Stomach (tissue), 9 donors: ENCODE measurements around the gene ST14. TPM values are rescaled to one million over a fixed set of nuclear protein-coding genes. Genes with fewer than 3 reads are reported as not detected.

Source experiments
- DNase-seq, 2 donors: peaks; one replicate each; pipeline versions ENCODE4 v3.0.0 to v3.0.0-alpha.2; 2013 to 2019
- H3K27ac ChIP-seq, 5 donors: fragments of 200-600 bp in 4 of 5; sonication (generic) in 4 of 5; one replicate each; pipeline ENCODE4 v1.5.1; 2013 to 2019; ENCODE audit warnings: mild to moderate bottlenecking in 1 of 5, moderate library complexity in 1 of 5
- H3K27me3 ChIP-seq, 3 donors: fragments of 200-600 bp; sonication (generic); one replicate each; pipeline ENCODE4 v1.5.1; 2017 to 2019; ENCODE audit warnings: mixed run types in 1 of 3
- H3K36me3 ChIP-seq, 4 donors: fragments of 200-600 bp; sonication (generic); 1 replicate in 3 of 4; 2 replicates in 1 of 4; pipeline ENCODE4 v1.5.1; 2016 to 2019
- H3K4me1 ChIP-seq, 4 donors: fragments of 200-600 bp; sonication (generic); one replicate each; pipeline ENCODE4 v1.5.1; 2016 to 2019
- H3K4me3 ChIP-seq, 4 donors: fragments of 200-600 bp; sonication (generic) in 3 of 4; one replicate each; pipeline ENCODE4 v1.5.1; 2016 to 2019; ENCODE audit warnings: mild to moderate bottlenecking in 1 of 4
- H3K9me3 ChIP-seq, 4 donors: fragments of 200-600 bp; sonication (generic); one replicate each; pipeline ENCODE4 v1.5.1; 2016 to 2019
- CTCF ChIP-seq, 7 experiments: fragments of 450-650 bp in 4 of 7; fragments of 200-600 bp in 3 of 7; sonication (generic) in 3 of 7; IDR thresholded peaks; one replicate each; pipeline ENCODE4 v1.5.1; 2016 to 2019; ENCODE audit warnings: antibody characterized with exemption in 7 of 7, control low read depth in 2 of 7, mild to moderate bottlenecking in 1 of 7
- EP300 ChIP-seq: sonication (generic); formaldehyde crosslinking; IDR thresholded peaks from one replicate; pipeline ENCODE4 v1.6.1; 2017; ENCODE audit warnings: antibody characterized with exemption
- POLR2A ChIP-seq, 4 donors: fragments of 450-650 bp; IDR thresholded peaks; one replicate each; pipeline ENCODE4 v1.6.1; 2016; ENCODE audit warnings: antibody characterized with exemption in 4 of 4, control low read depth in 2 of 4, mild to moderate bottlenecking in 1 of 4, moderate library complexity in 1 of 4
- POLR2AphosphoS5 ChIP-seq, 3 donors: sonication (generic); formaldehyde crosslinking; IDR thresholded peaks; one replicate each; pipeline ENCODE4 v1.6.1; 2016; ENCODE audit warnings: antibody characterized with exemption in 3 of 3
- WGBS, 5 donors: extraction: QIAGEN DNeasy Blood & Tissue Kit in 3 of 5; methylation state at CpG; one replicate each; pipeline versions ENCODE4 v1.1.5 to v1.1.7; 2013 to 2018; 5-methylcytosine and 5-hydroxymethylcytosine counted together
- intact Hi-C: fragments of 100-400 bp; cut with DNase I; formaldehyde crosslinking; loops from one replicate; pipeline ENCODE4 v1.15.1; 2023; ENCODE audit warnings: low total_unique reads
- polyA plus RNA-seq, 3 donors: library from polyadenylated mRNA; stranded (reverse); fragments of 200-250 nt; gene quantifications; one replicate each; pipeline ENCODE4 v1.2.3, GENCODE V29; 2013
- total RNA-seq, 5 donors: library from RNA; depleted of rRNA; stranded (reverse); fragments of >200 nt; gene quantifications; one replicate each; pipeline versions ENCODE4 v1.1.0 to v1.2.3, GENCODE V29; 2014 to 2016
- donor health status: healthy with polysubstance abuse.
- donor health status: Bipolar disorder and iron deficiency.
- donor health status: healthy.

Gene ST14
- total and polyA plus RNA-seq, 8 donors = 12.4 to 380 (median 50.0) TPM

GRCh38 chr11:130197386-130198035, 37.9 kb downstream of the ST14 start:
- Histone ChIP-seq H3K27ac (no peak overlapping the region), H3K9me3 (no peaks in the 10 kb centered on the region), H3K27me3 (no peaks in the 10 kb centered on the region), H3K4me3 (no peak overlapping the region), H3K36me3 (peaks cover 18 to 95% (median 84%) of the 10 kb centered on the region in 4 donors), H3K4me1 (no peaks in the 10 kb centered on the region)
- no peak for DNase-seq
- TF ChIP-seq EP300 (no peak), CTCF (IDR thresholded peaks at IDR 0.05) (no peak), POLR2AphosphoS5 (IDR thresholded peaks at IDR 0.05) (no peak), POLR2A (IDR thresholded peaks at IDR 0.05) (no peak)
- WGBS, 5 donors = 90 to 94% (median 93%) methylated on average over 12 to 27 of the region's 27 CpGs
- intact Hi-C loops = no loop called here

- Histone ChIP-seq H3K27me3 (no peaks in the 10 kb centered on the region), H3K36me3 (peaks cover 18 to 96% (median 88%) of the 10 kb centered on the region in 4 donors), H3K27ac (no peak overlapping the region), H3K4me1 (no peaks in the 10 kb centered on the region), H3K9me3 (no peaks in the 10 kb centered on the region), H3K4me3 (no peak overlapping the region)
- DNase-seq = no peak
- TF ChIP-seq CTCF (IDR thresholded peaks at IDR 0.05) = no peak
- TF ChIP-seq EP300 = no peak
- no peak for TF ChIP-seq POLR2A (IDR thresholded peaks at IDR 0.05)
- no peak for TF ChIP-seq POLR2AphosphoS5 (IDR thresholded peaks at IDR 0.05)
- 85 to 89% (median 88%) methylated on average over 14 to 22 of the region's 22 CpGs for WGBS, 5 donors
- intact Hi-C loops = no loop called here
These were observed 38.7 kb downstream of the ST14 start for GRCh38 chr11:130198292-130198691.

DNA sequence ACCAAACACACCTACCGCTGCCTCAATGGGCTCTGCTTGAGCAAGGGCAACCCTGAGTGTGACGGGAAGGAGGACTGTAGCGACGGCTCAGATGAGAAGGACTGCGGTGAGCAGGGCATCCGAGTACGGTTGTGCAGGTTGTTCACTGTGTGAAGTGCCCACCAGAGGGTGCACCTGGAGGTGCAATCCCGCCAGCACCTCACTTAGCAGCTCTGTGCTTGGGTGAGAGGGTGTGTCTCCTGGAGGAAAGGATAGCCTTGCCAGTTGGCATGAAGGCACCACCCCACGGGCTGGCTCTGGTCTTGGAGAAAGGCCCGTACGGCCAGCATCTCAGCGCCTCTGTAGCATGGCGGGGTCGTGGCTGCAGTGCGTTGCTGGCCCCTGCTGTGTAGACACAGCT, 39.4 kb downstream of the ST14 start:
- no peak for DNase-seq
- no peak overlapping the region for H3K27ac ChIP-seq

DNA sequence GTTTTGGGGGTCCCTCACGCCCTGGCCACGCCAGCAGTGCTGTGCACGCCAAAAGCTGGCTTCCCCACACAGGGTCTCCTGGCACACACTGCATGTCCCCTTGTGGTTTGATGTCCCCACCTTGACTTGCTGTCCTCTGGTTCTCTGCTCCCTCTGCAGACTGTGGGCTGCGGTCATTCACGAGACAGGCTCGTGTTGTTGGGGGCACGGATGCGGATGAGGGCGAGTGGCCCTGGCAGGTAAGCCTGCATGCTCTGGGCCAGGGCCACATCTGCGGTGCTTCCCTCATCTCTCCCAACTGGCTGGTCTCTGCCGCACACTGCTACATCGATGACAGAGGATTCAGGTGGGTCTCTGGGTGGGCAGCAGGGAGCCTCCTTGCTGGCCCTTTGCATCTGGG, 40.2 kb downstream of the ST14 start:
- Histone ChIP-seq H3K36me3 (peaks cover 14 to 92% (median 83%) of the 10 kb centered on the region in 4 donors), H3K9me3 (no peaks in the 10 kb centered on the region), H3K27me3 (no peaks in the 10 kb centered on the region), H3K27ac (no peak overlapping the region), H3K4me1 (no peaks in the 10 kb centered on the region), H3K4me3 (no peak overlapping the region)
- no peak for DNase-seq
- intact Hi-C loops = loop anchor here (10.0 kb wide), 1 partner anchor 225 kb away; the partner anchor contains the start of gene ADAMTS8
- TF ChIP-seq POLR2A (IDR thresholded peaks at IDR 0.05) = no peak
- TF ChIP-seq CTCF (IDR thresholded peaks at IDR 0.05) = no peak
- TF ChIP-seq POLR2AphosphoS5 (IDR thresholded peaks at IDR 0.05) = no peak
- TF ChIP-seq EP300 = no peak
- WGBS, 5 donors = 70 to 95% (median 89%) methylated on average over 4 to 12 of the region's 12 CpGs

More for the DNA sequence above, 39.4 kb downstream of the ST14 start:
- H3K27me3 ChIP-seq = no peaks in the 10 kb centered on the region
- H3K9me3 ChIP-seq = no peaks in the 10 kb centered on the region
- intact Hi-C loops = no loop called here
- H3K4me3 ChIP-seq = no peak overlapping the region
- no peaks in the 10 kb centered on the region for H3K4me1 ChIP-seq
- TF ChIP-seq EP300 = no peak
- no peak for TF ChIP-seq CTCF (IDR thresholded peaks at IDR 0.05)
- TF ChIP-seq POLR2AphosphoS5 (IDR thresholded peaks at IDR 0.05) = no peak
- TF ChIP-seq POLR2A (IDR thresholded peaks at IDR 0.05) = no peak
- 82 to 96% (median 92%) methylated on average over 14 to 15 of the region's 15 CpGs for WGBS, 5 donors
- H3K36me3 ChIP-seq = peaks cover 18 to 96% (median 89%) of the 10 kb centered on the region in 4 donors
